CD8-positive, alpha-beta memory T cell (primary cell): ENCODE measurements around the gene KRTAP5-4. TPM values are rescaled to one million over a fixed set of nuclear protein-coding genes. Genes with fewer than 3 reads are reported as not detected.

Experiments used
- CTCF ChIA-PET: fragments of 350-600 bp; sonication (Branson Sonifier 250); formaldehyde crosslinking; loops from one replicate; lab custom pipeline; 2021; ENCODE audit warnings: antibody characterized with exemption; lab: Charles Lee
- POLR2A ChIA-PET: fragments of 350-600 bp; sonication (Branson Sonifier 250); formaldehyde crosslinking; loops from one replicate; lab custom pipeline; 2021; ENCODE audit warnings: antibody characterized with exemption; lab: Charles Lee
- DNase-seq, 5 donors: peaks; one replicate each; pipeline versions ENCODE4 v3.0.0 to v3.0.0-alpha.2; 2020 to 2022; ENCODE audit warnings: mixed read lengths in 1 of 5
- H3K27ac ChIP-seq: one replicate; pipeline ENCODE4 v1.7.0; 2013; ENCODE audit warnings: low read depth, mild to moderate bottlenecking, low read length, moderate library complexity
- H3K27me3 ChIP-seq: 2 replicates; pipeline ENCODE4 v1.7.0; 2013; ENCODE audit warnings: low read length, mild to moderate bottlenecking; ENCODE audit not compliant: insufficient read depth, poor library complexity, severe bottlenecking
- H3K36me3 ChIP-seq: 2 replicates; pipeline ENCODE4 v1.7.0; 2013; ENCODE audit warnings: mild to moderate bottlenecking, low read length, moderate library complexity; ENCODE audit not compliant: insufficient read depth
- H3K4me1 ChIP-seq: 2 replicates; pipeline ENCODE4 v1.7.0; 2013; ENCODE audit warnings: mild to moderate bottlenecking, low read length, moderate library complexity; ENCODE audit not compliant: insufficient read depth
- H3K4me3 ChIP-seq: 2 replicates; pipeline ENCODE4 v1.7.0; 2013; ENCODE audit warnings: mild to moderate bottlenecking, low read length
- H3K9me3 ChIP-seq: 2 replicates; pipeline ENCODE4 v1.7.0; 2013; ENCODE audit warnings: mild to moderate bottlenecking, low read length
- H3K27ac Mint-ChIP-seq, 8 donors: one replicate each; pipeline ENCODE4 v1.8.0; 2020 to 2021; ENCODE audit warnings: mixed read lengths in 8 of 8, mild to moderate bottlenecking in 6 of 8, inconsistent platforms in 3 of 8, moderate library complexity in 3 of 8
- H3K27me3 Mint-ChIP-seq, 2 donors: one replicate each; pipeline ENCODE4 v1.8.0; 2020 to 2021; ENCODE audit warnings: mixed read lengths in 2 of 2, mild to moderate bottlenecking in 1 of 2, moderate library complexity in 1 of 2
- H3K36me3 Mint-ChIP-seq, 3 donors: one replicate each; pipeline ENCODE4 v1.8.0; 2020 to 2021; ENCODE audit warnings: mixed read lengths in 3 of 3, inconsistent platforms in 1 of 3, mild to moderate bottlenecking in 1 of 3
- H3K4me1 Mint-ChIP-seq, 3 donors: one replicate each; pipeline ENCODE4 v1.8.0; 2020 to 2021; ENCODE audit warnings: mixed read lengths in 3 of 3, inconsistent platforms in 1 of 3, mild to moderate bottlenecking in 1 of 3
- H3K4me3 Mint-ChIP-seq, 7 donors: one replicate each; pipeline ENCODE4 v1.8.0; 2020 to 2021; ENCODE audit warnings: mixed read lengths in 7 of 7, mild to moderate bottlenecking in 6 of 7, moderate library complexity in 4 of 7, inconsistent platforms in 2 of 7
- H3K9me3 Mint-ChIP-seq, 5 donors: one replicate each; pipeline ENCODE4 v1.8.0; 2020 to 2022; ENCODE audit warnings: mixed read lengths in 5 of 5, mild to moderate bottlenecking in 3 of 5, moderate library complexity in 2 of 5, inconsistent platforms in 1 of 5
- polyA plus RNA-seq: library from polyadenylated mRNA; unstranded; fragments of 300-500 nt; fragmentation: Illumina TruSeq; gene quantifications from one replicate; pipeline ENCODE4 v1.2.3, GENCODE V29; 2021
- total RNA-seq, 2 experiments: library from RNA; stranded (reverse); gene quantifications; one replicate each; pipeline ENCODE4 v1.2.3, GENCODE V29; 2021

The KRTAP5-4 gene
- total and polyA plus RNA-seq, 3 experiments from 2014 or later: not detected

- DNase-seq: no peak
- Mint-ChIP-seq H3K27me3 (no peaks in the 10 kb centered on the region), H3K27ac (no peak overlapping the region), H3K4me3 (no peak overlapping the region), H3K36me3 (peaks cover 0 to 3% (median 0%) of the 10 kb centered on the region in 3 donors), H3K9me3 (no peaks in the 10 kb centered on the region), H3K4me1 (peaks cover 19 to 45% (median 24%) of the 10 kb centered on the region in 3 donors)
- Histone ChIP-seq H3K9me3 (no peaks in the 10 kb centered on the region), H3K4me1 (peaks cover 35% of the 10 kb centered on the region), H3K36me3 (no peaks in the 10 kb centered on the region), H3K27me3 (peaks cover 4% of the 10 kb centered on the region), H3K4me3 (no peak overlapping the region), H3K27ac (peak overlapping the region; percentile 16)
- POLR2A ChIA-PET: interaction anchor here (0.7 kb wide), 1 partner anchor 661 kb away, joined by 3 read pairs; the partner anchor contains the start of gene CHID1
- CTCF ChIA-PET: interaction anchor here (1.3 to 13.9 kb wide), 2 partner anchors 25 to 122 kb away, joined by 5 to 152 read pairs; no protein-coding TSS in a partner anchor
Measured at GRCh38 chr11:1571760-1572196, 50.2 kb downstream of the KRTAP5-4 start.

Other genes starting within 250 kb of the KRTAP5-4 start
- under 1 TPM; 0.35 to 0.59 TPM for gene BRSK2, start 232.2 kb downstream of the KRTAP5-4 start, total RNA-seq
- gene BRSK2, start 232.2 kb downstream of the KRTAP5-4 start, polyA plus RNA-seq: 0.23 TPM
- gene MOB2, start 135.4 kb downstream of the KRTAP5-4 start, total RNA-seq: 10 to 100 TPM; 26.6 to 28.7 TPM
- gene MOB2, start 135.4 kb downstream of the KRTAP5-4 start, polyA plus RNA-seq: 67.4 TPM
- 1 to 10 TPM; 2.3 to 4.0 TPM for gene DUSP8, start 49.9 kb downstream of the KRTAP5-4 start, total RNA-seq
- gene DUSP8, start 49.9 kb downstream of the KRTAP5-4 start, polyA plus RNA-seq: 0.75 TPM
- not detected for gene KRTAP5-1, start 36.9 kb downstream of the KRTAP5-4 start, total RNA-seq
- gene KRTAP5-1, start 36.9 kb downstream of the KRTAP5-4 start, polyA plus RNA-seq: not detected
- not detected for gene KRTAP5-2, start 23.8 kb downstream of the KRTAP5-4 start, total RNA-seq
- 0.46 TPM for gene KRTAP5-2, start 23.8 kb downstream of the KRTAP5-4 start, polyA plus RNA-seq
- not detected for gene KRTAP5-3, start 13.7 kb downstream of the KRTAP5-4 start, total RNA-seq
- gene KRTAP5-3, start 13.7 kb downstream of the KRTAP5-4 start, polyA plus RNA-seq: not detected
- gene KRTAP5-5, start 7.6 kb upstream of the KRTAP5-4 start, total RNA-seq: not detected
- not detected for gene KRTAP5-5, start 7.6 kb upstream of the KRTAP5-4 start, polyA plus RNA-seq
- not detected for gene KRTAP5-6, start 75.1 kb upstream of the KRTAP5-4 start, total RNA-seq
- not detected for gene KRTAP5-6, start 75.1 kb upstream of the KRTAP5-4 start, polyA plus RNA-seq
- under 1 TPM; 0.39 to 0.95 TPM for gene IFITM10, start 128.5 kb upstream of the KRTAP5-4 start, total RNA-seq
- 0.10 TPM for gene IFITM10, start 128.5 kb upstream of the KRTAP5-4 start, polyA plus RNA-seq
- 100 to 1,000 TPM; 110 to 116 TPM for gene CTSD, start 141.8 kb upstream of the KRTAP5-4 start, total RNA-seq
- 206 TPM for gene CTSD, start 141.8 kb upstream of the KRTAP5-4 start, polyA plus RNA-seq
- not detected for gene SYT8, start 212.9 kb upstream of the KRTAP5-4 start, total RNA-seq
- not detected for gene SYT8, start 212.9 kb upstream of the KRTAP5-4 start, polyA plus RNA-seq
- under 1 TPM in 1 of 2 experiments, not detected in 1; 0.33 TPM for gene TNNI2, start 216.8 kb upstream of the KRTAP5-4 start, total RNA-seq
- not detected for gene TNNI2, start 216.8 kb upstream of the KRTAP5-4 start, polyA plus RNA-seq
- 100 to 1,000 TPM; 226 to 230 TPM for gene LSP1, start 230.9 kb upstream of the KRTAP5-4 start, total RNA-seq
- 496 TPM for gene LSP1, start 230.9 kb upstream of the KRTAP5-4 start, polyA plus RNA-seq